AG10803 (cell line): Measurements from ENCODE around the gene KIF2C.
"Not testable (repeated sequence)": the region's sequence is repeated elsewhere in the genome, so short reads cannot be mapped to it uniquely, and the experiment has no call there.

Experiments used
- DNase-seq: peaks from one replicate; pipeline ENCODE4 v3.0.0; 2010; ENCODE audit warnings: low read depth
- H3K4me3 ChIP-seq: 2 replicates; pipeline ENCODE4 v1.5.1; 2011; ENCODE audit warnings: mild to moderate bottlenecking, low read length, control low read depth
- CTCF ChIP-seq: conservative IDR thresholded peaks from 2 replicates; pipeline ENCODE4 v1.5.1; 2011; ENCODE audit warnings: mild to moderate bottlenecking, low read length, control low read depth, inconsistent platforms

Gene KIF2C

GRCh38 chr1:44735992-44736391 is 3.6 kb upstream of the KIF2C start:
- no peak overlapping the region for H3K4me3 ChIP-seq
- TF ChIP-seq CTCF = no peak
- DNase-seq = no peak

GRCh38 chr1:44738953-44739306 is 707 bp upstream of the KIF2C start:
- H3K4me3 ChIP-seq = peak overlapping the region; percentile 63
- peak; percentile 14 for DNase-seq

GRCh38 chr1:44740179-44740617 is 561 bp downstream of the KIF2C start:
- no peak for TF ChIP-seq CTCF
- peak overlapping the region; percentile 85 for H3K4me3 ChIP-seq
- DNase-seq = no peak

GRCh38 chr1:44743211-44743610 is 3.6 kb downstream of the KIF2C start:
- H3K4me3 ChIP-seq = no peak overlapping the region
- DNase-seq = no peak
- TF ChIP-seq CTCF = no peak

- H3K4me3 ChIP-seq = no peak overlapping the region
- TF ChIP-seq CTCF = no peak
- no peak for DNase-seq
Measured at GRCh38 chr1:44747878-44748277, 8.2 kb downstream of the KIF2C start.

GRCh38 chr1:44757420-44757819 is 17.8 kb downstream of the KIF2C start:
- no peak for DNase-seq
- TF ChIP-seq CTCF = no peak
- no peak overlapping the region for H3K4me3 ChIP-seq

GRCh38 chr1:44759077-44759476 is 19.4 kb downstream of the KIF2C start:
- no peak for DNase-seq
- TF ChIP-seq CTCF = no peak

GRCh38 chr1:44760876-44761275 is 21.2 kb downstream of the KIF2C start:
- H3K4me3 ChIP-seq = no peak overlapping the region
- no peak for DNase-seq
- no peak for TF ChIP-seq CTCF

More at GRCh38 chr1:44759077-44759476, 19.4 kb downstream of the KIF2C start:
- no peak overlapping the region for H3K4me3 ChIP-seq

- H3K4me3 ChIP-seq, DNase-seq: not testable (repeated sequence)
Measured at GRCh38 chr1:44766421-44766820, 26.8 kb downstream of the KIF2C start.
